ENCODE data around the gene ATRNL1.
A peak's percentile ranks its signal among the peaks of the same experiment; 100 is the strongest.

The ATRNL1 gene

GRCh38 chr10:115093286-115093775, at the start of gene ATRNL1:
TSS of gene ATRNL1 (plus strand) at chr10:115093365. CDS start at chr10:115093751, 386 bp downstream.
- H3K4me3 ChIP-seq: peak within 1 kb of the TSS; percentile 42 to 63 (median 54)
- peak within 1 kb of the TSS in 7 of 21 experiments; percentile 1 to 63 (median 35) for H3K27ac ChIP-seq

- H3K27ac ChIP-seq: no peak overlapping the region
- no peak overlapping the region for H3K4me3 ChIP-seq
These were observed 49.4 kb upstream of the ATRNL1 start for GRCh38 chr10:115043719-115044118.

- Histone ChIP-seq H3K27ac (no peak overlapping the region), H3K4me3 (no peak overlapping the region)
These were observed 48.3 kb upstream of the ATRNL1 start for GRCh38 chr10:115044891-115045290.

GRCh38 chr10:115045499-115045898, 47.7 kb upstream of the ATRNL1 start:
- Histone ChIP-seq H3K27ac (no peak overlapping the region), H3K4me3 (no peak overlapping the region)

- Histone ChIP-seq H3K4me3 (no peak overlapping the region), H3K27ac (no peak overlapping the region)
These were observed 46.4 kb upstream of the ATRNL1 start for GRCh38 chr10:115046686-115047236.

GRCh38 chr10:115047705-115048104, 45.5 kb upstream of the ATRNL1 start:
- Histone ChIP-seq H3K27ac (no peak overlapping the region), H3K4me3 (no peak overlapping the region)

- Histone ChIP-seq H3K4me3 (no peak overlapping the region), H3K27ac (no peak overlapping the region)
These were observed 43.8 kb upstream of the ATRNL1 start for GRCh38 chr10:115049318-115049717.

GRCh38 chr10:115049960-115050359, 43.2 kb upstream of the ATRNL1 start:
- Histone ChIP-seq H3K4me3 (no peak overlapping the region), H3K27ac (no peak overlapping the region)

GRCh38 chr10:115050375-115051010, 42.7 kb upstream of the ATRNL1 start:
- no peak overlapping the region for H3K4me3 ChIP-seq
- no peak overlapping the region for H3K27ac ChIP-seq

- Histone ChIP-seq H3K27ac (no peak overlapping the region), H3K4me3 (no peak overlapping the region)
These were observed 41.9 kb upstream of the ATRNL1 start for GRCh38 chr10:115051216-115051615.

GRCh38 chr10:115052226-115052625, 40.9 kb upstream of the ATRNL1 start:
- Histone ChIP-seq H3K27ac (no peak overlapping the region), H3K4me3 (no peak overlapping the region)

GRCh38 chr10:115052728-115053127, 40.4 kb upstream of the ATRNL1 start:
- Histone ChIP-seq H3K27ac (no peak overlapping the region), H3K4me3 (no peak overlapping the region)

GRCh38 chr10:115056186-115056585, 37.0 kb upstream of the ATRNL1 start:
- Histone ChIP-seq H3K27ac (no peak overlapping the region), H3K4me3 (no peak overlapping the region)

GRCh38 chr10:115059301-115059898, 33.8 kb upstream of the ATRNL1 start:
- no peak overlapping the region for H3K4me3 ChIP-seq
- no peak overlapping the region for H3K27ac ChIP-seq

- H3K4me3 ChIP-seq: no peak overlapping the region
- no peak overlapping the region for H3K27ac ChIP-seq
These were observed 29.2 kb upstream of the ATRNL1 start for GRCh38 chr10:115063701-115064658.

- Histone ChIP-seq H3K4me3 (no peak overlapping the region), H3K27ac (no peak overlapping the region)
These were observed 27.4 kb upstream of the ATRNL1 start for GRCh38 chr10:115065801-115066200.

- H3K4me3 ChIP-seq: no peak overlapping the region
- H3K27ac ChIP-seq: no peak overlapping the region
These were observed 26.6 kb upstream of the ATRNL1 start for GRCh38 chr10:115066528-115066927.

GRCh38 chr10:115073796-115074195, 19.4 kb upstream of the ATRNL1 start:
- H3K4me3 ChIP-seq: no peak overlapping the region
- no peak overlapping the region for H3K27ac ChIP-seq

- Histone ChIP-seq H3K27ac (no peak overlapping the region), H3K4me3 (no peak overlapping the region)
These were observed 10.7 kb upstream of the ATRNL1 start for GRCh38 chr10:115082506-115082905.

- Histone ChIP-seq H3K27ac (no peak overlapping the region), H3K4me3 (no peak overlapping the region)
These were observed 8.8 kb upstream of the ATRNL1 start for GRCh38 chr10:115084277-115084850.
